ENCODE results near the gene JUNB. TPM values are rescaled to one million over a fixed set of nuclear protein-coding genes. Genes with fewer than 3 reads are reported as not detected.
A peak's percentile ranks its signal among the peaks of the same experiment; 100 is the strongest.

Gene JUNB
- total RNA-seq, 1 experiment from 2014 or later = 6.6 TPM

- TF ChIP-seq ATF2 (CRISPR knock-in tag; IDR thresholded peaks at IDR 0.05; ENCODE audit: borderline replicate concordance, low read depth) = no peak
- no peak for TF ChIP-seq ZNF532 (CRISPR knock-in tag; IDR thresholded peaks at IDR 0.05; ENCODE audit: borderline replicate concordance)
- no peak for TF ChIP-seq MXD4 (CRISPR knock-in tag; IDR thresholded peaks at IDR 0.05; ENCODE audit: borderline replicate concordance)
- no peak for TF ChIP-seq ZNF396 (CRISPR knock-in tag; IDR thresholded peaks at IDR 0.05; ENCODE audit: borderline replicate concordance)
- TF ChIP-seq ERG (CRISPR knock-in tag; IDR thresholded peaks at IDR 0.05) = no peak
- TF ChIP-seq JAZF1 (CRISPR knock-in tag; IDR thresholded peaks at IDR 0.05) = no peak
- TF ChIP-seq TP53 (CRISPR knock-in tag; IDR thresholded peaks at IDR 0.05) = no peak
- no peak for TF ChIP-seq ZBTB21 (CRISPR knock-in tag; IDR thresholded peaks at IDR 0.05; ENCODE audit: borderline replicate concordance)
- TF ChIP-seq CREB1 (CRISPR knock-in tag; IDR thresholded peaks at IDR 0.05) = no peak
- no peak for TF ChIP-seq NR2C2 (CRISPR knock-in tag; IDR thresholded peaks at IDR 0.05)
- no peak for TF ChIP-seq NR1H2 (CRISPR knock-in tag; IDR thresholded peaks at IDR 0.05)
- no peak for TF ChIP-seq ZNF423 (CRISPR knock-in tag; IDR thresholded peaks at IDR 0.05)
- TF ChIP-seq ARID4B (CRISPR knock-in tag; IDR thresholded peaks at IDR 0.05; ENCODE audit: borderline replicate concordance) = peak; percentile 61; the same call in 1 of the 2 replicates
- TF ChIP-seq SOX15 (CRISPR knock-in tag; IDR thresholded peaks at IDR 0.05) = no peak
- TF ChIP-seq GRHL2 (CRISPR knock-in tag; IDR thresholded peaks at IDR 0.05; ENCODE audit: insufficient replicate concordance, severe bottlenecking) = no peak
- TF ChIP-seq PRRX2 (CRISPR knock-in tag; IDR thresholded peaks at IDR 0.05) = no peak
- TF ChIP-seq SMAD4 (CRISPR knock-in tag; IDR thresholded peaks at IDR 0.05) = no peak
- no peak for TF ChIP-seq TCF7 (CRISPR knock-in tag; IDR thresholded peaks at IDR 0.05; ENCODE audit: low read depth)
- no peak for TF ChIP-seq EMX1 (CRISPR knock-in tag; IDR thresholded peaks at IDR 0.05)
- no peak for TF ChIP-seq NFATC4 (CRISPR knock-in tag; IDR thresholded peaks at IDR 0.05)
- no peak for TF ChIP-seq ATF3 (CRISPR knock-in tag; conservative IDR thresholded peaks at IDR 0.05)
- no peak for TF ChIP-seq ZNF281 (CRISPR knock-in tag; IDR thresholded peaks at IDR 0.05)
- 0 out of 2 replicates have a peak, but pooled peaks have one; percentile 27 for TF ChIP-seq ZNF121 (CRISPR knock-in tag; IDR thresholded peaks at IDR 0.05)
- 0 out of 2 replicates have a peak, but pooled peaks have one; percentile 80 for TF ChIP-seq CBFB (CRISPR knock-in tag; IDR thresholded peaks at IDR 0.05; ENCODE audit: low read depth)
These were observed 34.2 kb downstream of the JUNB start (continued) for GRCh38 chr19:12825254-12826131.

Data from WTC11 (cell line).